Mesothelial cell of epicardium (in vitro differentiated cells): Measurements from ENCODE around the gene BNC2. TPM values are rescaled to one million over a fixed set of nuclear protein-coding genes. Genes with fewer than 3 reads are reported as not detected.
"Not testable (repeated sequence)": the region's sequence is repeated elsewhere in the genome, so short reads cannot be mapped to it uniquely, and the experiment has no call there.

Source experiments
- DNase-seq, 2 experiments: peaks; one replicate each; pipeline ENCODE4 v3.0.0; 2021; ENCODE audit warnings: low spot score in 2 of 2; ENCODE audit not compliant: unreplicated experiment in 2 of 2
- H3K27ac Mint-ChIP-seq: 2 replicates; pipeline ENCODE4 v1.8.0; 2021; ENCODE audit warnings: mixed read lengths
- H3K27me3 Mint-ChIP-seq: 2 replicates; pipeline ENCODE4 v1.8.0; 2021; ENCODE audit warnings: low read depth, mixed read lengths
- H3K36me3 Mint-ChIP-seq: 2 replicates; pipeline ENCODE4 v1.8.0; 2021; ENCODE audit warnings: mixed read lengths
- H3K4me1 Mint-ChIP-seq: 2 replicates; pipeline ENCODE4 v1.8.0; 2021; ENCODE audit warnings: mixed read lengths
- H3K4me3 Mint-ChIP-seq: 2 replicates; pipeline ENCODE4 v1.8.0; 2021; ENCODE audit warnings: mild to moderate bottlenecking, moderate library complexity, mixed read lengths
- H3K9me3 Mint-ChIP-seq: 2 replicates; pipeline ENCODE4 v1.8.0; 2021; ENCODE audit warnings: mixed read lengths
- CTCF ChIP-seq: fragments of 200-600 bp; sonication (generic); IDR thresholded peaks from one replicate; pipeline ENCODE4 v1.5.0; 2021; ENCODE audit warnings: antibody characterized with exemption; ENCODE audit not compliant: unreplicated experiment
- total RNA-seq: library from RNA; stranded (reverse); gene quantifications from 3 replicates; pipeline ENCODE4 v1.2.1, GENCODE V29; 2021

Gene BNC2
- total RNA-seq, 1 donor from 2014 or later, result 45.1 TPM

- Mint-ChIP-seq H3K9me3 (no peaks in the 10 kb centered on the region), H3K27me3 (no peaks in the 10 kb centered on the region), H3K4me1 (peaks cover 40% of the 10 kb centered on the region), H3K27ac (peak overlapping the region; percentile 21), H3K4me3 (no peak overlapping the region), H3K36me3 (peaks cover 5% of the 10 kb centered on the region)
- no peak for DNase-seq
- TF ChIP-seq CTCF, result no peak
Measured at GRCh38 chr9:16485160-16485559, 385.3 kb downstream of the BNC2 start.

GRCh38 chr9:16484744-16485143, 385.7 kb downstream of the BNC2 start:
- Mint-ChIP-seq H3K4me1 (peaks cover 37% of the 10 kb centered on the region), H3K9me3 (no peaks in the 10 kb centered on the region), H3K36me3 (peaks cover 1% of the 10 kb centered on the region), H3K27me3 (no peaks in the 10 kb centered on the region), H3K27ac (peak overlapping the region; percentile 21), H3K4me3 (no peak overlapping the region)
- no peak for TF ChIP-seq CTCF
- no peak for DNase-seq

- no peak for DNase-seq
- H3K27ac Mint-ChIP-seq, result peak overlapping the region; percentile 13
- H3K36me3 Mint-ChIP-seq, result peaks cover 1% of the 10 kb centered on the region
- H3K4me1 Mint-ChIP-seq, result peaks cover 37% of the 10 kb centered on the region
- no peak overlapping the region for H3K4me3 Mint-ChIP-seq
- TF ChIP-seq CTCF, result no peak
- no peaks in the 10 kb centered on the region for H3K27me3 Mint-ChIP-seq
- H3K9me3 Mint-ChIP-seq, result no peaks in the 10 kb centered on the region
Measured at GRCh38 chr9:16484180-16484579, 386.3 kb downstream of the BNC2 start.

DNA sequence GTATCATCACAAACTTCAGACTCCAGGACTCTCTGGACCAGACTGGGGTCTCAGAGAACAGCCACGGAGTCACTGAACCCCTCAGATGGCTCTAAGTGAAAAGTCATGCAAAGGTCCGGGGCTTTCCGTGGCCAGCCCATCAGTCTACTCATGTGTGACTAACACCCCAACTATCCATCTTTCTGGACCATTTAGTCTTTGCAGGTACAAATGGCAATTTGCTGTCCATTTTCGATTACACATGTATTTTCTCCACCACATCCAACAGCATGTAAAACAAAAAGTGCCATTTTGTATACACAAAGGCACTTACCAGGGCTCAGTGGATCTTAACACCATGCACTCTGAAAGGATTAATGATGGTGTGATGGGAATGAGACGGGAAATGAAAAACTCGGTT, 387.7 kb downstream of the BNC2 start:
- Mint-ChIP-seq H3K4me1 (peaks cover 32% of the 10 kb centered on the region), H3K9me3 (no peaks in the 10 kb centered on the region), H3K36me3 (peaks cover 1% of the 10 kb centered on the region), H3K4me3 (no peak overlapping the region), H3K27me3 (no peaks in the 10 kb centered on the region), H3K27ac (no peak overlapping the region)
- no peak for TF ChIP-seq CTCF
- no peak for DNase-seq

DNA sequence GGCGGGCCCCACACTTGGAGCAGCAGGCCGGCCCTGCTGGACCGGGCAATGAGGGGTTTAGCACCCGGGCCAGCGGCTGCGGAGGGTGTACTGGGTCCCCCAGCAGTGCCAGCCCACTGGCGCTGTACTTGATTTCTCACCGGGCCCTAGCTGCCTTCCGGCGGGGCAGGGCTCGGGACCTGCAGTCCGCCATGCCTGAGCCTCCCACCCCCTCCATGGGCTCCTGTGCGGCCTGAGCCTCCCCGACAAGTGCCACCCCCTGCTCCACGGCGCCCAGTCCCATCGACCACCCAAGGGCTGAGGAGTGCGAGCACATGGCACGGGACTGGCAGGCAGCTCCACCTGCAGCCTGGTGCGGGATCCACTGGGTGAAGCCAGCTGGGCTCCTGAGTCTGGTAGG, 389.9 kb downstream of the BNC2 start:
- not testable (repeated sequence) for H3K27me3 Mint-ChIP-seq, H3K36me3 Mint-ChIP-seq, H3K4me3 Mint-ChIP-seq, DNase-seq, H3K27ac Mint-ChIP-seq, H3K9me3 Mint-ChIP-seq
- peaks cover 22% of the 10 kb centered on the region for H3K4me1 Mint-ChIP-seq

- no peak overlapping the region for H3K27ac Mint-ChIP-seq
- peaks cover 6% of the 10 kb centered on the region for H3K4me1 Mint-ChIP-seq
- DNase-seq, result no peak
- no peak overlapping the region for H3K4me3 Mint-ChIP-seq
- H3K36me3 Mint-ChIP-seq, result peaks cover 3% of the 10 kb centered on the region
- no peaks in the 10 kb centered on the region for H3K9me3 Mint-ChIP-seq
- TF ChIP-seq CTCF, result no peak
- H3K27me3 Mint-ChIP-seq, result no peaks in the 10 kb centered on the region
Measured at GRCh38 chr9:16475996-16476395, 394.5 kb downstream of the BNC2 start.
